Kidney (tissue), 14 donors: ENCODE measurements around the gene GRIFIN. TPM values are rescaled to one million over a fixed set of nuclear protein-coding genes. Genes with fewer than 3 reads are reported as not detected.

Source experiments
- DNase-seq, 5 donors: peaks; one replicate each; pipeline ENCODE4 v3.0.0-alpha.2; 2013 to 2020
- FAIRE-seq: peaks from 2 replicates; lab custom pipeline; 2012; peaks lifted over from hg19 to GRCh38; lab: Jason Lieb, UNC
- H3K27ac ChIP-seq, 2 donors: one replicate each; pipeline ENCODE4 v1.7.0; 2013; ENCODE audit warnings: low read depth in 2 of 2, low read length in 2 of 2, inconsistent platforms in 1 of 2
- H3K27me3 ChIP-seq: one replicate; pipeline ENCODE4 v1.7.1; 2013; ENCODE audit warnings: low read length, inconsistent platforms; ENCODE audit not compliant: control insufficient read depth, insufficient read depth
- H3K36me3 ChIP-seq, 3 donors: one replicate each; pipeline versions ENCODE4 v1.7.0 to v1.7.1; 2013; ENCODE audit warnings: low read length in 3 of 3, control low read depth in 1 of 3, inconsistent platforms in 1 of 3; ENCODE audit not compliant: insufficient read depth in 3 of 3, control insufficient read depth in 2 of 3
- H3K4me1 ChIP-seq, 3 donors: one replicate each; pipeline versions ENCODE4 v1.7.0 to v1.7.1; 2013; ENCODE audit warnings: low read length in 3 of 3, inconsistent platforms in 1 of 3, low read depth in 1 of 3; ENCODE audit not compliant: control insufficient read depth in 2 of 3, insufficient read depth in 2 of 3
- H3K4me3 ChIP-seq, 3 donors: one replicate each; pipeline versions ENCODE4 v1.7.0 to v1.8.1; 2013; ENCODE audit warnings: low read length in 3 of 3, control low read depth in 1 of 3, inconsistent platforms in 1 of 3
- H3K9ac ChIP-seq, 3 donors: one replicate each; pipeline versions ENCODE4 v1.7.0 to v1.7.1; 2013; ENCODE audit warnings: low read length in 3 of 3, control low read depth in 1 of 3, inconsistent platforms in 1 of 3
- H3K9me3 ChIP-seq, 3 donors: one replicate each; pipeline versions ENCODE4 v1.7.0 to v1.7.1; 2013; ENCODE audit warnings: low read length in 3 of 3, control low read depth in 1 of 3, inconsistent platforms in 1 of 3; ENCODE audit not compliant: control insufficient read depth in 2 of 3, insufficient read depth in 1 of 3
- intact Hi-C: fragments of 100-400 bp; cut with DNase I; formaldehyde crosslinking; loops from one replicate; pipeline ENCODE4 v1.11.1; 2022
- polyA plus RNA-seq: library from polyadenylated mRNA; stranded (reverse); fragments of 350-450 nt; fragmentation: Illumina TruSeq; extraction: RNeasy Lipid Tissue Mini Kit (QIAGEN cat#74804); gene quantifications from one replicate; pipeline ENCODE4 v1.2.3, GENCODE V29; 2014; ENCODE audit warnings: low read depth, low replicate concordance; ENCODE audit not compliant: insufficient read depth
- total RNA-seq: library from RNA; stranded (reverse); fragmentation: NEBNext Ultra II Directional; extraction: Animal tissue kit (Norgen Biotek cat#: 25700); gene quantifications from one replicate; pipeline ENCODE4 v1.2.1, GENCODE V29; 2021
- TF ChIP-seq, protein P1 (sequence below): IDR thresholded peaks from 3 replicates; pipeline ENCODE4 v1.5.1; 2012; ENCODE audit warnings: mild to moderate bottlenecking, moderate library complexity, borderline replicate concordance; ENCODE audit not compliant: insufficient read depth; ENCODE audit errors: extremely low read depth
- donor health status: control.
- donor health status: control.
- donor health status: control.
- donor health status: control.
- donor health status: control.
- donor health status: DM: yes; HTN: yes; CAD: no.
- donor health status: Normal renal cell carcinoma (clear cell type).

The GRIFIN gene
- total and polyA plus RNA-seq, 2 donors from 2014 or later: not detected

DNA sequence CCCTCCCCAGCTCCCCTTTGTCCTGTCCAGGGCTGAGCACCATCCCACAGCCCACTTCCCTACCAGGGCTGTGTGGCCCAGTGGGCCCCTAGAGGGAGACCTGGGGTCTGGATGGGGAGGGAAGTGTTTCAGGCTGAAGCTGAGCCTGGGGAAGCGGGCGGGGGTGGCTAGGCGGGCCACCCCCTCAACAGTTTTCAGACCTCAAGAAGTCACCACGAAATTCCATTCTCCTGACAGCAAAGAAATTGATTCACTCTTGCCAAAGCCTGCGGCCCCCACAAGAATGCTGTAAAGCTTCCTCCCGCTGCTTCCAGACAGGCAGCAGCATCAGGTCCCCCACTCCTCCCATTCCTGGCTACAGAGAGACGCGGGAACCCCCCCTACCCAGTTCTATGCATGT is 40.8 kb upstream of the GRIFIN start:
- TF ChIP-seq, protein P1, sequence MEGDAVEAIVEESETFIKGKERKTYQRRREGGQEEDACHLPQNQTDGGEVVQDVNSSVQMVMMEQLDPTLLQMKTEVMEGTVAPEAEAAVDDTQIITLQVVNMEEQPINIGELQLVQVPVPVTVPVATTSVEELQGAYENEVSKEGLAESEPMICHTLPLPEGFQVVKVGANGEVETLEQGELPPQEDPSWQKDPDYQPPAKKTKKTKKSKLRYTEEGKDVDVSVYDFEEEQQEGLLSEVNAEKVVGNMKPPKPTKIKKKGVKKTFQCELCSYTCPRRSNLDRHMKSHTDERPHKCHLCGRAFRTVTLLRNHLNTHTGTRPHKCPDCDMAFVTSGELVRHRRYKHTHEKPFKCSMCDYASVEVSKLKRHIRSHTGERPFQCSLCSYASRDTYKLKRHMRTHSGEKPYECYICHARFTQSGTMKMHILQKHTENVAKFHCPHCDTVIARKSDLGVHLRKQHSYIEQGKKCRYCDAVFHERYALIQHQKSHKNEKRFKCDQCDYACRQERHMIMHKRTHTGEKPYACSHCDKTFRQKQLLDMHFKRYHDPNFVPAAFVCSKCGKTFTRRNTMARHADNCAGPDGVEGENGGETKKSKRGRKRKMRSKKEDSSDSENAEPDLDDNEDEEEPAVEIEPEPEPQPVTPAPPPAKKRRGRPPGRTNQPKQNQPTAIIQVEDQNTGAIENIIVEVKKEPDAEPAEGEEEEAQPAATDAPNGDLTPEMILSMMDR: no peak

DNA sequence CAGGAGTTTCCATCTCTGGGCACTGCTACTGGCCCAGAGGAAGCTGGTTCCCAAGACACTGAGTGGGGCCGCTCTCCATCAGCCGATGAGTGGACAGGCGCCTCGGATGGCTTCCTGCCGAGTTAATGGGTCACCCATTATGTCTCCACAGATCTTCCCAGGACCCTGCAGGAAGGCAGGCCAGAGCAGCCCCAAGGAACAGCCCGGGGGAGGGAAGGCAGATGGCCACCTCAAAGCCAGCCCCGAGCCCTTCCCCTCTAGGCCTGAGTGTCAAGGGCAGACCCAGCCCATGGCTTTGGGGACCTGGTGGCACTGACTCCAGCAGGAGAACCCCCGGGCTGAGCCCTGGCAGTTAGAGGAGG is 40.0 kb upstream of the GRIFIN start:
- no peak for FAIRE-seq
- TF ChIP-seq, protein P1: no peak
- no peak overlapping the region for H3K9ac ChIP-seq
- peak in 4 of 5 donors; percentile 67 to 85 (median 76) for DNase-seq
- intact Hi-C loops: no loop called here
- H3K27me3 ChIP-seq: no peaks in the 10 kb centered on the region
- no peak overlapping the region for H3K27ac ChIP-seq
- H3K4me3 ChIP-seq: no peak overlapping the region
- no peaks in the 10 kb centered on the region for H3K36me3 ChIP-seq
- H3K4me1 ChIP-seq: peaks cover 0 to 27% (median 0%) of the 10 kb centered on the region in 3 donors
- no peaks in the 10 kb centered on the region for H3K9me3 ChIP-seq

More for the DNA sequence above, 40.8 kb upstream of the GRIFIN start:
- FAIRE-seq (no peak), DNase-seq (peak in 1 of 5 donors; percentile 82)
- intact Hi-C loops: no loop called here
- peak overlapping the region in 1 of 2 donors; percentile 23 for H3K27ac ChIP-seq
- H3K4me3 ChIP-seq: no peak overlapping the region
- no peaks in the 10 kb centered on the region for H3K36me3 ChIP-seq
- H3K27me3 ChIP-seq: no peaks in the 10 kb centered on the region
- no peaks in the 10 kb centered on the region for H3K9me3 ChIP-seq
- H3K4me1 ChIP-seq: peaks cover 0 to 23% (median 0%) of the 10 kb centered on the region in 3 donors
- no peak overlapping the region for H3K9ac ChIP-seq

DNA sequence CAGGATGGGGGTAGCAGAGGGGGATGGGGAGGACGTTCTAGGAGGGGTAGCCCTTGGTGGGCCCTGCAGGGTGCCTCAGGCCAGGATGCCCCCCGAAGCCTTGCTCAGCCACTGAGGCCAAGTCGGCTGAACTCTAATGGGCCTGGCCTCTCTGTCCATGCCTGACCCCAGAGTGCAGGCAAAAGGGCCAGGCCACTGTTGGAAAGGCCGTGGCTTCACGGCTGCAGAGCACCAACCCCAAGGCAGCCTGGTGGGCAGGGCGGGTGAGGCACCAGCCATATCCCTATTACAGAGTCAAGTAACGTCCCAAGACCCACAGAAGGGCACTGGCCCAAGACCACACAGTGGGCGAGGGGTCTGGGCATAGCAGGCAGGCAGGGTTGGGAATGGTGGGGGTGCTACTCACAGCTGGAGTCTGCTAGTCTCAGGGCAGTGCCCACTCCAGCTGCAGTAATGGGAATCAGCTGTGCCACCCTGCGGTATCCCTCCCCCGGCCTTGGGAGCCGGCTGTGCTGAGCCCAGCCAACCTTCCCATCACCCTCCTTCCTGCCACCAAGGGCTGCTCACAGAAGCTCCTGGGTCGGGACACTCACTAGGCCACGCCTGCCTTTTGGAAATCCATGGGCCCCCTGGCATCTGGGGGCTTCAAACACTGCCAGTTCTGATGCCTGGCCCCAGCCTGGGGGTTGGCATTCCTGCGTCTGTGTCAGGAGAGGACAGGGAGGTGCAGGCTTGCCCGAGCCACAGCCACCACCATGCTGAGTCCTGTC is 39.4 kb upstream of the GRIFIN start:
- Histone ChIP-seq H3K9me3 (no peaks in the 10 kb centered on the region), H3K4me1 (peaks cover 0 to 31% (median 0%) of the 10 kb centered on the region in 3 donors), H3K27me3 (no peaks in the 10 kb centered on the region), H3K9ac (no peak overlapping the region), H3K36me3 (no peaks in the 10 kb centered on the region), H3K4me3 (no peak overlapping the region), H3K27ac (no peak overlapping the region)
- TF ChIP-seq, protein P1: no peak
- FAIRE-seq (no peak), DNase-seq (no peak)
- intact Hi-C loops: no loop called here
